ENCODE measurements around the gene TBC1D22A.

DNA sequence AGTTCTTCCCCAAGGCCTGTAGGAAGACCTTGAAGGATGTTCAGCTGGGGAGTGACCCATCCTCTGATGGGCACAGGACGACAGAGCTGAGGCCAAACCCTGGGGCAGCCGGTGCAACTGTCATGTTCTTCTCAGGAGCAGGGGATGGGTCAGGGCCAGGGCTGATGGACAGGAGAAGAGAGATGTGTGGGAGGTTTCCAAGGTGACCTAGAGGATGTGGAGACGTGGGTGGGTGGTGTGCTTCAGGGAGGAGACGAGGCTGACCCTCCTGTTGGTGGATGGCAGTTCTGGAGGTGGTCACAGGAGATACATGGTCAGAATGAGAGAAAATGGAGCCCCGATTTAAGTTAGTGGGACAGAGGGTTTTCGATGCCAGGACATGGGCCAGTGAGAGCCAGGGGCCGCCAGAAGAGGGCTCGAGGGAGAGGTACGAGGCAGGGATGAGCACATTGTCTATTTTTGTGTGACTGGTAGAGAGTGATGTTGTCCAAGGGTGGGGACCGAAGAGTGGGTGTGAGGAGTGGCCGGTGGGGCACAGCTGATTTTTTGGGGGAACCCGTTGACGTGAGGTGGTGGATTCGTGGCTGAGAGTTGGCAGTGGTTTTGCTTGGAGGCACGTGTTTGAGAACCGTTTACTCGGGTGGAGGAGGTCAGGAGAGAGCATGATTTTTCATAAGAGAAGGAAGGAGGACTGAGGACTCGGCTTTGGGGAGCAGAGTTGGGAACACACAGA lies 14.6 kb downstream of the TBC1D22A start:
- TF ChIP-seq TAF1 (conservative IDR thresholded peaks at IDR 0.05) (no peak), SP1 (IDR thresholded peaks at IDR 0.05) (no peak), JUND (IDR thresholded peaks at IDR 0.05) (no peak), RAD21 (IDR thresholded peaks at IDR 0.05) (no peak), RXRA (IDR thresholded peaks at IDR 0.05) (no peak), GABPA (IDR thresholded peaks at IDR 0.05 in 1 of 2, conservative IDR thresholded peaks at IDR 0.05 in 1 of 2) (no peak), YY1 (IDR thresholded peaks at IDR 0.05) (no peak), FOXA1 (IDR thresholded peaks at IDR 0.05) (no peak), EGR1 (IDR thresholded peaks at IDR 0.05; ENCODE audit: low read depth in 2 of 2) (no peak)
- TF ChIP-seq, protein P1, sequence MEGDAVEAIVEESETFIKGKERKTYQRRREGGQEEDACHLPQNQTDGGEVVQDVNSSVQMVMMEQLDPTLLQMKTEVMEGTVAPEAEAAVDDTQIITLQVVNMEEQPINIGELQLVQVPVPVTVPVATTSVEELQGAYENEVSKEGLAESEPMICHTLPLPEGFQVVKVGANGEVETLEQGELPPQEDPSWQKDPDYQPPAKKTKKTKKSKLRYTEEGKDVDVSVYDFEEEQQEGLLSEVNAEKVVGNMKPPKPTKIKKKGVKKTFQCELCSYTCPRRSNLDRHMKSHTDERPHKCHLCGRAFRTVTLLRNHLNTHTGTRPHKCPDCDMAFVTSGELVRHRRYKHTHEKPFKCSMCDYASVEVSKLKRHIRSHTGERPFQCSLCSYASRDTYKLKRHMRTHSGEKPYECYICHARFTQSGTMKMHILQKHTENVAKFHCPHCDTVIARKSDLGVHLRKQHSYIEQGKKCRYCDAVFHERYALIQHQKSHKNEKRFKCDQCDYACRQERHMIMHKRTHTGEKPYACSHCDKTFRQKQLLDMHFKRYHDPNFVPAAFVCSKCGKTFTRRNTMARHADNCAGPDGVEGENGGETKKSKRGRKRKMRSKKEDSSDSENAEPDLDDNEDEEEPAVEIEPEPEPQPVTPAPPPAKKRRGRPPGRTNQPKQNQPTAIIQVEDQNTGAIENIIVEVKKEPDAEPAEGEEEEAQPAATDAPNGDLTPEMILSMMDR (IDR thresholded peaks at IDR 0.05; ENCODE audit: low read depth, low read length, missing input control), result no peak
- TF ChIP-seq, protein P2, sequence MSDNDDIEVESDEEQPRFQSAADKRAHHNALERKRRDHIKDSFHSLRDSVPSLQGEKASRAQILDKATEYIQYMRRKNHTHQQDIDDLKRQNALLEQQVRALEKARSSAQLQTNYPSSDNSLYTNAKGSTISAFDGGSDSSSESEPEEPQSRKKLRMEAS (IDR thresholded peaks at IDR 0.05), result no peak
- TF ChIP-seq, protein P3, sequence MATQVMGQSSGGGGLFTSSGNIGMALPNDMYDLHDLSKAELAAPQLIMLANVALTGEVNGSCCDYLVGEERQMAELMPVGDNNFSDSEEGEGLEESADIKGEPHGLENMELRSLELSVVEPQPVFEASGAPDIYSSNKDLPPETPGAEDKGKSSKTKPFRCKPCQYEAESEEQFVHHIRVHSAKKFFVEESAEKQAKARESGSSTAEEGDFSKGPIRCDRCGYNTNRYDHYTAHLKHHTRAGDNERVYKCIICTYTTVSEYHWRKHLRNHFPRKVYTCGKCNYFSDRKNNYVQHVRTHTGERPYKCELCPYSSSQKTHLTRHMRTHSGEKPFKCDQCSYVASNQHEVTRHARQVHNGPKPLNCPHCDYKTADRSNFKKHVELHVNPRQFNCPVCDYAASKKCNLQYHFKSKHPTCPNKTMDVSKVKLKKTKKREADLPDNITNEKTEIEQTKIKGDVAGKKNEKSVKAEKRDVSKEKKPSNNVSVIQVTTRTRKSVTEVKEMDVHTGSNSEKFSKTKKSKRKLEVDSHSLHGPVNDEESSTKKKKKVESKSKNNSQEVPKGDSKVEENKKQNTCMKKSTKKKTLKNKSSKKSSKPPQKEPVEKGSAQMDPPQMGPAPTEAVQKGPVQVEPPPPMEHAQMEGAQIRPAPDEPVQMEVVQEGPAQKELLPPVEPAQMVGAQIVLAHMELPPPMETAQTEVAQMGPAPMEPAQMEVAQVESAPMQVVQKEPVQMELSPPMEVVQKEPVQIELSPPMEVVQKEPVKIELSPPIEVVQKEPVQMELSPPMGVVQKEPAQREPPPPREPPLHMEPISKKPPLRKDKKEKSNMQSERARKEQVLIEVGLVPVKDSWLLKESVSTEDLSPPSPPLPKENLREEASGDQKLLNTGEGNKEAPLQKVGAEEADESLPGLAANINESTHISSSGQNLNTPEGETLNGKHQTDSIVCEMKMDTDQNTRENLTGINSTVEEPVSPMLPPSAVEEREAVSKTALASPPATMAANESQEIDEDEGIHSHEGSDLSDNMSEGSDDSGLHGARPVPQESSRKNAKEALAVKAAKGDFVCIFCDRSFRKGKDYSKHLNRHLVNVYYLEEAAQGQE (IDR thresholded peaks at IDR 0.05), result no peak
- TF ChIP-seq, protein P4, sequence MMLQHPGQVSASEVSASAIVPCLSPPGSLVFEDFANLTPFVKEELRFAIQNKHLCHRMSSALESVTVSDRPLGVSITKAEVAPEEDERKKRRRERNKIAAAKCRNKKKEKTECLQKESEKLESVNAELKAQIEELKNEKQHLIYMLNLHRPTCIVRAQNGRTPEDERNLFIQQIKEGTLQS (IDR thresholded peaks at IDR 0.05), result no peak
- TF ChIP-seq, protein P5, sequence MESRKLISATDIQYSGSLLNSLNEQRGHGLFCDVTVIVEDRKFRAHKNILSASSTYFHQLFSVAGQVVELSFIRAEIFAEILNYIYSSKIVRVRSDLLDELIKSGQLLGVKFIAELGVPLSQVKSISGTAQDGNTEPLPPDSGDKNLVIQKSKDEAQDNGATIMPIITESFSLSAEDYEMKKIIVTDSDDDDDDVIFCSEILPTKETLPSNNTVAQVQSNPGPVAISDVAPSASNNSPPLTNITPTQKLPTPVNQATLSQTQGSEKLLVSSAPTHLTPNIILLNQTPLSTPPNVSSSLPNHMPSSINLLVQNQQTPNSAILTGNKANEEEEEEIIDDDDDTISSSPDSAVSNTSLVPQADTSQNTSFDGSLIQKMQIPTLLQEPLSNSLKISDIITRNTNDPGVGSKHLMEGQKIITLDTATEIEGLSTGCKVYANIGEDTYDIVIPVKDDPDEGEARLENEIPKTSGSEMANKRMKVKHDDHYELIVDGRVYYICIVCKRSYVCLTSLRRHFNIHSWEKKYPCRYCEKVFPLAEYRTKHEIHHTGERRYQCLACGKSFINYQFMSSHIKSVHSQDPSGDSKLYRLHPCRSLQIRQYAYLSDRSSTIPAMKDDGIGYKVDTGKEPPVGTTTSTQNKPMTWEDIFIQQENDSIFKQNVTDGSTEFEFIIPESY (IDR thresholded peaks at IDR 0.05), result no peak
